Chondrocyte (in vitro differentiated cells): ENCODE data around the gene FHIT. TPM values are rescaled to one million over a fixed set of nuclear protein-coding genes. Genes with fewer than 3 reads are reported as not detected.
A peak's percentile ranks its signal among the peaks of the same experiment; 100 is the strongest.

Experiments used
- DNase-seq: peaks from one replicate; pipeline ENCODE4 v3.0.0; 2021; ENCODE audit warnings: mixed read lengths, low spot score
- H3K27ac Mint-ChIP-seq: one replicate; pipeline ENCODE4 v1.8.0; 2021; ENCODE audit warnings: mild to moderate bottlenecking, moderate library complexity, mixed read lengths; ENCODE audit not compliant: unreplicated experiment
- H3K27me3 Mint-ChIP-seq: 2 replicates; pipeline ENCODE4 v1.8.0; 2021; ENCODE audit warnings: low read depth, mixed read lengths
- H3K36me3 Mint-ChIP-seq: 2 replicates; pipeline ENCODE4 v1.8.0; 2021; ENCODE audit warnings: low read depth, mixed read lengths
- H3K4me1 Mint-ChIP-seq: 2 replicates; pipeline ENCODE4 v1.8.0; 2021; ENCODE audit warnings: low read depth, mild to moderate bottlenecking, mixed read lengths
- H3K4me3 Mint-ChIP-seq: one replicate; pipeline ENCODE4 v1.8.0; 2021; ENCODE audit warnings: mild to moderate bottlenecking, moderate library complexity, mixed read lengths; ENCODE audit not compliant: unreplicated experiment
- H3K9me3 Mint-ChIP-seq: 2 replicates; pipeline ENCODE4 v1.8.0; 2021; ENCODE audit warnings: low read depth, mixed read lengths
- CTCF ChIP-seq: fragments of 200-600 bp; sonication (generic); IDR thresholded peaks from 2 replicates; pipeline ENCODE4 v1.5.0; 2021; ENCODE audit warnings: antibody characterized with exemption, mild to moderate bottlenecking, moderate library complexity
- total RNA-seq: library from RNA; stranded (reverse); gene quantifications from 3 replicates; pipeline ENCODE4 v1.2.1, GENCODE V29; 2021

Gene FHIT
- total RNA-seq, 1 donor from 2014 or later, result 3.8 TPM

- Mint-ChIP-seq H3K9me3 (no peaks in the 10 kb centered on the region), H3K27ac (no peak overlapping the region)
- no peak for TF ChIP-seq CTCF
Measured at GRCh38 chr3:59775761-59776325, 1475.4 kb downstream of the FHIT start.

GRCh38 chr3:59775106-59775505 is 1476.1 kb downstream of the FHIT start:
- Mint-ChIP-seq H3K36me3 (no peaks in the 10 kb centered on the region), H3K27ac (peak overlapping the region; percentile 25), H3K4me1 (peaks cover 43% of the 10 kb centered on the region), H3K9me3 (no peaks in the 10 kb centered on the region), H3K4me3 (no peak overlapping the region), H3K27me3 (no peaks in the 10 kb centered on the region)
- no peak for DNase-seq
- TF ChIP-seq CTCF, result no peak

More at GRCh38 chr3:59775761-59776325, 1475.4 kb downstream of the FHIT start:
- DNase-seq, result no peak
- H3K36me3 Mint-ChIP-seq, result no peaks in the 10 kb centered on the region
- peaks cover 41% of the 10 kb centered on the region for H3K4me1 Mint-ChIP-seq
- no peak overlapping the region for H3K4me3 Mint-ChIP-seq
- no peaks in the 10 kb centered on the region for H3K27me3 Mint-ChIP-seq

DNA sequence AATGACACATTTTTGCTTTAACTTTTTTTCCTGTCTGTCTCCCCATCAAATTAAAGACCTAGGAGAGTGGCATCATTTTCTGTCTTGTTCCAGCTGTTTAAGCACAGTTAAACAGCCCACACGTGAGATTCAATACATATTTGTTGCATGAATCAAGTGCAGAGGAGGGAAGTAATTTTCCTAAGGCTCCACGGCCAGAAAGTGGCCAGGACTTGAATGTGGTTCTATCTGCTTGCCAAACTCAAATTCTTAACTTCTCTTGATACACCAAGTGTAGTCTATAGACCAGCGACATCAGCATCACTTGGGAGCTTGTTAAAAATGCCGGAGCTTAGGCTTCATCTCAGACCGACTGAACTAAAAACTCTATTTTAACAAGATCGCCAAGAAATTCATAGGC is 1476.6 kb downstream of the FHIT start:
- Mint-ChIP-seq H3K9me3 (no peaks in the 10 kb centered on the region), H3K36me3 (no peaks in the 10 kb centered on the region), H3K4me3 (no peak overlapping the region), H3K27me3 (no peaks in the 10 kb centered on the region), H3K27ac (peak overlapping the region; percentile 57), H3K4me1 (peaks cover 43% of the 10 kb centered on the region)
- DNase-seq, result no peak
- TF ChIP-seq CTCF, result no peak

DNA sequence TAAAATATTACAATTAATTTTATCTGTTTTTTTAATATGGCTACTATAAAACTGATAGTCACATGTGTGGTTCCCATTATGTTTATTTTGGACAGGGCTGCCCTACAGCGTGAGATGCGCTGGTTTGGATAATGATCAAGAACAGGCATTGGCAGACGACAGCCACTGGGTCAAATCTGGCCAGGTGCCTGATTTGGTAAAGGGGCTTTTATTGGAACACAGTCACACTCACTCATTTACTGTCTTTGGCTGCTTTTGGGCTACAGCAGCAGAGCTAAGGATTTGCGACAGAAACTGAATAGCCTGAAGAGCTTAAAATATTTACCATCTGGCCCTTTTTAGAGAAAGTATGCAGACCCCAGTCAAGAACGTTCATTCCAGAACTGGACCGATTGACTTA is 1477.3 kb downstream of the FHIT start:
- H3K4me3 Mint-ChIP-seq, result no peak overlapping the region
- no peak for DNase-seq
- TF ChIP-seq CTCF, result no peak
- peaks cover 43% of the 10 kb centered on the region for H3K4me1 Mint-ChIP-seq
- no peaks in the 10 kb centered on the region for H3K27me3 Mint-ChIP-seq
- H3K27ac Mint-ChIP-seq, result peak overlapping the region; percentile 57
- H3K36me3 Mint-ChIP-seq, result no peaks in the 10 kb centered on the region
- H3K9me3 Mint-ChIP-seq, result no peaks in the 10 kb centered on the region

- no peaks in the 10 kb centered on the region for H3K36me3 Mint-ChIP-seq
- H3K4me3 Mint-ChIP-seq, result no peak overlapping the region
- H3K27ac Mint-ChIP-seq, result no peak overlapping the region
- DNase-seq, result no peak
- no peaks in the 10 kb centered on the region for H3K27me3 Mint-ChIP-seq
- H3K4me1 Mint-ChIP-seq, result peaks cover 43% of the 10 kb centered on the region
- H3K9me3 Mint-ChIP-seq, result no peaks in the 10 kb centered on the region
- TF ChIP-seq CTCF, result no peak
Measured at GRCh38 chr3:59772416-59773408, 1478.5 kb downstream of the FHIT start.
